ENCODE measurements around the gene EXOSC5. TPM values are rescaled to one million over a fixed set of nuclear protein-coding genes. Genes with fewer than 3 reads are reported as not detected.
"Not testable (repeated sequence)": the region's sequence is repeated elsewhere in the genome, so short reads cannot be mapped to it uniquely, and the experiment has no call there.

EXOSC5 gene
- total and polyA plus RNA-seq, 3 experiments from 2014 or later, result 48.5 to 52.3 (median 49.5) TPM

- H3K9me3 ChIP-seq (ENCODE audit: low read length); H3K4me1 ChIP-seq (ENCODE audit: insufficient read depth, low read length); H3K4me3 Mint-ChIP-seq; H3K27me3 Mint-ChIP-seq; CTCF ChIA-PET; DNase-seq; H3K4me1 Mint-ChIP-seq; H3K27ac ChIP-seq (ENCODE audit: low read depth, low read length); H3K9me3 Mint-ChIP-seq; H3K27me3 ChIP-seq (ENCODE audit: insufficient read depth, low read length, poor library complexity, severe bottlenecking); POLR2A ChIA-PET; H3K4me3 ChIP-seq (ENCODE audit: low read length); H3K36me3 ChIP-seq (ENCODE audit: insufficient read depth, low read length): not testable (repeated sequence)
- peak overlapping the region in 1 of 8 donors; percentile 74 for H3K27ac Mint-ChIP-seq
- H3K36me3 Mint-ChIP-seq, result peaks cover 0 to 20% (median 6%) of the 10 kb centered on the region in 3 donors
These were observed 15.6 kb downstream of the EXOSC5 start for GRCh38 chr19:41381536-41381935.

GRCh38 chr19:41377977-41378709, 19.0 kb downstream of the EXOSC5 start:
- Histone ChIP-seq H3K36me3 (ENCODE audit: insufficient read depth, low read length) (no peaks in the 10 kb centered on the region), H3K9me3 (ENCODE audit: low read length) (no peaks in the 10 kb centered on the region), H3K4me3 (ENCODE audit: low read length) (no peak overlapping the region), H3K27ac (ENCODE audit: low read depth, low read length) (no peak overlapping the region), H3K27me3 (ENCODE audit: insufficient read depth, low read length, poor library complexity, severe bottlenecking) (no peaks in the 10 kb centered on the region), H3K4me1 (ENCODE audit: insufficient read depth, low read length) (peaks cover 10% of the 10 kb centered on the region)
- Mint-ChIP-seq H3K27ac (peak overlapping the region in 5 of 8 donors; percentile 7 to 60 (median 46)), H3K4me1 (peaks cover 11 to 16% (median 13%) of the 10 kb centered on the region in 3 donors), H3K27me3 (no peaks in the 10 kb centered on the region), H3K4me3 (no peak overlapping the region), H3K36me3 (peaks cover 0 to 6% (median 3%) of the 10 kb centered on the region in 3 donors), H3K9me3 (no peaks in the 10 kb centered on the region)
- ChIA-PET CTCF (interaction anchor here (0.7 to 1.1 kb wide), 3 partner anchors 12 to 16 kb away, joined by 3 read pairs; partner anchors contain the start of gene B9D2), POLR2A (no interaction called here)
- peak in 1 of 5 donors; percentile 53 for DNase-seq

- peak overlapping the region in 6 of 8 donors; percentile 8 to 90 (median 80) for H3K27ac Mint-ChIP-seq
- H3K36me3 Mint-ChIP-seq, result peaks cover 0 to 3% (median 2%) of the 10 kb centered on the region in 3 donors
- CTCF ChIA-PET, result no interaction called here
- Histone ChIP-seq H3K27me3 (ENCODE audit: insufficient read depth, low read length, poor library complexity, severe bottlenecking) (no peaks in the 10 kb centered on the region), H3K27ac (ENCODE audit: low read depth, low read length) (no peak overlapping the region), H3K4me1 (ENCODE audit: insufficient read depth, low read length) (peaks cover 10% of the 10 kb centered on the region), H3K36me3 (ENCODE audit: insufficient read depth, low read length) (no peaks in the 10 kb centered on the region), H3K4me3 (ENCODE audit: low read length) (peak overlapping the region; percentile 59), H3K9me3 (ENCODE audit: low read length) (no peaks in the 10 kb centered on the region)
- peaks cover 12 to 16% (median 13%) of the 10 kb centered on the region in 3 donors for H3K4me1 Mint-ChIP-seq
- peak overlapping the region; percentile 66 to 90 (median 79) for H3K4me3 Mint-ChIP-seq
- no peaks in the 10 kb centered on the region for H3K9me3 Mint-ChIP-seq
- H3K27me3 Mint-ChIP-seq, result no peaks in the 10 kb centered on the region
- POLR2A ChIA-PET, result no interaction called here
- no peak for DNase-seq
These were observed 20.2 kb downstream of the EXOSC5 start for GRCh38 chr19:41376998-41377365.

GRCh38 chr19:41376241-41376997, 20.7 kb downstream of the EXOSC5 start, which contains the start of gene TMEM91:
TMEM91 (plus strand) TSS chr19:41376533; CDS start chr19:41378310, 1,777 bp downstream.
- no peaks in the 10 kb centered on the region for H3K9me3 ChIP-seq (ENCODE audit: low read length)
- H3K27ac ChIP-seq (ENCODE audit: low read depth, low read length), result peak within 1 kb of the TSS; percentile 43
- Mint-ChIP-seq H3K36me3 (peaks cover 0 to 3% (median 2%) of the 10 kb centered on the region in 3 donors), H3K27ac (peak within 1 kb of the TSS in 6 of 8 donors; percentile 8 to 90 (median 80)), H3K4me1 (peaks cover 12 to 16% (median 13%) of the 10 kb centered on the region in 3 donors), H3K9me3 (no peaks in the 10 kb centered on the region), H3K4me3 (peak within 1 kb of the TSS; percentile 69 to 90 (median 79)), H3K27me3 (no peaks in the 10 kb centered on the region)
- ChIA-PET CTCF (no interaction called here), POLR2A (no interaction called here)
- no peak for DNase-seq
- H3K27me3 ChIP-seq (ENCODE audit: insufficient read depth, low read length, poor library complexity, severe bottlenecking), result no peaks in the 10 kb centered on the region
- peaks cover 10% of the 10 kb centered on the region for H3K4me1 ChIP-seq (ENCODE audit: insufficient read depth, low read length)
- peak within 1 kb of the TSS; percentile 59 for H3K4me3 ChIP-seq (ENCODE audit: low read length)
- no peaks in the 10 kb centered on the region for H3K36me3 ChIP-seq (ENCODE audit: insufficient read depth, low read length)

GRCh38 chr19:41373993-41374392, 23.2 kb downstream of the EXOSC5 start:
- ChIA-PET POLR2A (no interaction called here), CTCF (no interaction called here)

GRCh38 chr19:41372501-41372900, 24.7 kb downstream of the EXOSC5 start:
- H3K27me3 ChIP-seq (ENCODE audit: insufficient read depth, low read length, poor library complexity, severe bottlenecking), result no peaks in the 10 kb centered on the region
- no peak for DNase-seq
- Mint-ChIP-seq H3K27ac (no peak overlapping the region), H3K36me3 (peaks cover 0 to 3% (median 2%) of the 10 kb centered on the region in 3 donors), H3K27me3 (no peaks in the 10 kb centered on the region), H3K9me3 (no peaks in the 10 kb centered on the region), H3K4me1 (peaks cover 12 to 16% (median 13%) of the 10 kb centered on the region in 3 donors), H3K4me3 (no peak overlapping the region)
- CTCF ChIA-PET, result interaction anchor here (1.3 kb wide), 1 partner anchor 15 kb away, joined by 3 read pairs; no protein-coding TSS in a partner anchor
- POLR2A ChIA-PET, result no interaction called here
- no peak overlapping the region for H3K27ac ChIP-seq (ENCODE audit: low read depth, low read length)
- H3K4me3 ChIP-seq (ENCODE audit: low read length), result no peak overlapping the region
- H3K4me1 ChIP-seq (ENCODE audit: insufficient read depth, low read length), result peaks cover 10% of the 10 kb centered on the region
- H3K36me3 ChIP-seq (ENCODE audit: insufficient read depth, low read length), result no peaks in the 10 kb centered on the region
- H3K9me3 ChIP-seq (ENCODE audit: low read length), result no peaks in the 10 kb centered on the region

More at GRCh38 chr19:41373993-41374392, 23.2 kb downstream of the EXOSC5 start:
- Histone ChIP-seq H3K4me1 (ENCODE audit: insufficient read depth, low read length) (peaks cover 10% of the 10 kb centered on the region), H3K27me3 (ENCODE audit: insufficient read depth, low read length, poor library complexity, severe bottlenecking) (no peaks in the 10 kb centered on the region), H3K27ac (ENCODE audit: low read depth, low read length) (no peak overlapping the region), H3K4me3 (ENCODE audit: low read length) (no peak overlapping the region), H3K36me3 (ENCODE audit: insufficient read depth, low read length) (no peaks in the 10 kb centered on the region), H3K9me3 (ENCODE audit: low read length) (no peaks in the 10 kb centered on the region)
- Mint-ChIP-seq H3K4me1 (peaks cover 12 to 16% (median 13%) of the 10 kb centered on the region in 3 donors), H3K36me3 (peaks cover 0 to 3% (median 2%) of the 10 kb centered on the region in 3 donors), H3K27ac (no peak overlapping the region), H3K4me3 (no peak overlapping the region), H3K9me3 (no peaks in the 10 kb centered on the region), H3K27me3 (no peaks in the 10 kb centered on the region)
- no peak for DNase-seq

GRCh38 chr19:41371541-41371940, 25.6 kb downstream of the EXOSC5 start:
- DNase-seq, result no peak
- peaks cover 5 to 8% (median 5%) of the 10 kb centered on the region in 3 donors for H3K4me1 Mint-ChIP-seq
- Histone ChIP-seq H3K27me3 (ENCODE audit: insufficient read depth, low read length, poor library complexity, severe bottlenecking) (no peaks in the 10 kb centered on the region), H3K4me1 (ENCODE audit: insufficient read depth, low read length) (peaks cover 5% of the 10 kb centered on the region), H3K9me3 (ENCODE audit: low read length) (no peaks in the 10 kb centered on the region), H3K36me3 (ENCODE audit: insufficient read depth, low read length) (no peaks in the 10 kb centered on the region), H3K4me3 (ENCODE audit: low read length) (no peak overlapping the region), H3K27ac (ENCODE audit: low read depth, low read length) (no peak overlapping the region)
- no peaks in the 10 kb centered on the region for H3K9me3 Mint-ChIP-seq
- POLR2A ChIA-PET, result no interaction called here
- no peaks in the 10 kb centered on the region for H3K27me3 Mint-ChIP-seq
- H3K36me3 Mint-ChIP-seq, result peaks cover 0 to 3% (median 3%) of the 10 kb centered on the region in 3 donors
- peak overlapping the region in 3 of 8 donors; percentile 17 to 39 (median 32) for H3K27ac Mint-ChIP-seq
- H3K4me3 Mint-ChIP-seq, result no peak overlapping the region
- CTCF ChIA-PET, result interaction anchor here (1.3 kb wide), 1 partner anchor 14 kb away, joined by 3 read pairs; no protein-coding TSS in a partner anchor

GRCh38 chr19:41371119-41371518, 26.0 kb downstream of the EXOSC5 start:
- CTCF ChIA-PET, result interaction anchor here (1.3 kb wide), 1 partner anchor 13 kb away, joined by 3 read pairs; no protein-coding TSS in a partner anchor
- H3K4me1 Mint-ChIP-seq; H3K27ac ChIP-seq (ENCODE audit: low read depth, low read length); H3K27me3 ChIP-seq (ENCODE audit: insufficient read depth, low read length, poor library complexity, severe bottlenecking); H3K4me3 Mint-ChIP-seq; H3K36me3 ChIP-seq (ENCODE audit: insufficient read depth, low read length); H3K4me3 ChIP-seq (ENCODE audit: low read length); H3K36me3 Mint-ChIP-seq; DNase-seq; H3K4me1 ChIP-seq (ENCODE audit: insufficient read depth, low read length); H3K27me3 Mint-ChIP-seq; H3K9me3 Mint-ChIP-seq; POLR2A ChIA-PET; H3K27ac Mint-ChIP-seq; H3K9me3 ChIP-seq (ENCODE audit: low read length): not testable (repeated sequence)
